C4-2B (cell line): ENCODE results near the gene TLK2.
"Not testable (repeated sequence)": the region's sequence is repeated elsewhere in the genome, so short reads cannot be mapped to it uniquely, and the experiment has no call there.

Source experiments
- CTCF ChIP-seq: fragments of 450-650 bp; conservative IDR thresholded peaks from 2 replicates; pipeline ENCODE4 v1.5.1; 2017; ENCODE audit warnings: mild to moderate bottlenecking
- ZFX ChIP-seq: fragments of 450-650 bp; IDR thresholded peaks from 2 replicates; pipeline ENCODE4 v1.6.1; 2017

DNA sequence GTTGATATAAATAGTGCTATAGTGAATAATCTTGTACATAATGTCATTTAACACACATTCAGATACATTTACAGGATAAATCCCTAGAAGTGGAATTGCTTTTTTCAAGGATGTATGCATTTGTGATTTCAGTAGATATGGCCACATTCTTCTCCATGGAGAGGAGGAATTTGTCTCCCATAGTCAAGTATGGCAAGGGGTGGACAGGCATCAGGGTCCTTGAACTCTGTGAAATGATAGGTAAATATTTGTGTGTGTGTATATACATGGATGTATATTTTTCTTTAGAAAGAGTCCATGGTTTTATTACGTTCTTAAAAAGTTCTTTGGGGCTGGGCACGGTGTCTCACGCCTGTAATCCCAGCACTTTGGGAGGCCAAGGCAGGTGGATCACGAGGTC is 17.7 kb downstream of the TLK2 start:
- not testable (repeated sequence) for TF ChIP-seq CTCF, ZFX
